OCI-LY3 (cell line): Measurements from ENCODE around the gene ZNF592.

Experiments used
- H2AFZ ChIP-seq: fragments of 200-600, 300-600 bp; shearing (Covaris generic); 2 replicates; pipeline ENCODE4 v1.6.0; 2014; ENCODE audit warnings: antibody characterized with exemption, low read depth, low read length
- H3K27ac ChIP-seq: fragments of 200-600, 300-600 bp; sonication (generic); 2 replicates; pipeline ENCODE4 v1.5.1; 2014; ENCODE audit warnings: mild to moderate bottlenecking, low read length, moderate library complexity, mixed read lengths
- H3K27me3 ChIP-seq: fragments of 200-600, 300-600 bp; sonication (generic); 2 replicates; pipeline ENCODE4 v1.6.1; 2014; ENCODE audit warnings: low read depth, low read length, mixed read lengths
- H3K36me3 ChIP-seq: fragments of 200-600, 300-600 bp; sonication (generic); replicated peaks from 2 replicates; pipeline ENCODE3; 2014; ENCODE audit warnings: low read depth, low read length, mixed read lengths
- H3K4me1 ChIP-seq: fragments of 300-600, 200-600 bp; sonication (generic); 2 replicates; pipeline ENCODE4 v1.6.1; 2014; ENCODE audit warnings: low read length, mixed read lengths
- H3K4me2 ChIP-seq: fragments of 200-600, 300-600 bp; sonication (generic); 2 replicates; pipeline ENCODE4 v1.6.1; 2014; ENCODE audit warnings: low read length, mixed read lengths
- H3K4me3 ChIP-seq: fragments of 300-600, 200-600 bp; sonication (generic); 2 replicates; pipeline ENCODE4 v1.5.1; 2014; ENCODE audit warnings: antibody characterized with exemption, mild to moderate bottlenecking, low read length, moderate library complexity
- H3K79me2 ChIP-seq: fragments of 300-600, 200-600 bp; shearing (Covaris generic); 2 replicates; pipeline ENCODE4 v1.6.1; 2014; ENCODE audit warnings: mild to moderate bottlenecking, low read length, mixed read lengths
- H3K9ac ChIP-seq: fragments of 300-600, 200-600 bp; shearing (Covaris generic); 2 replicates; pipeline ENCODE4 v1.6.0; 2014; ENCODE audit warnings: mild to moderate bottlenecking, low read length, moderate library complexity
- H3K9me3 ChIP-seq: fragments of 200-600, 300-600 bp; shearing (Covaris generic); 2 replicates; pipeline ENCODE4 v1.6.1; 2014; ENCODE audit warnings: low read length, mixed read lengths; ENCODE audit not compliant: insufficient read depth
- H4K20me1 ChIP-seq: fragments of 200-600, 300-600 bp; sonication (generic); 2 replicates; pipeline ENCODE4 v1.6.1; 2016; ENCODE audit warnings: low read length, mixed read lengths; ENCODE audit not compliant: insufficient read depth
- EZH2phosphoT487 ChIP-seq: fragments of 200-600 bp; shearing (Covaris generic); IDR thresholded peaks from 2 replicates; pipeline ENCODE4 v1.6.1; 2018; ENCODE audit warnings: antibody characterized with exemption, mixed run types, low read depth
- TF ChIP-seq, protein P1 (sequence below): fragments of 200-600, 300-600 bp; sonication (generic); IDR thresholded peaks from 2 replicates; pipeline ENCODE4 v1.5.1; 2014; ENCODE audit warnings: antibody characterized with exemption, low read length, low read depth

ZNF592 gene

DNA sequence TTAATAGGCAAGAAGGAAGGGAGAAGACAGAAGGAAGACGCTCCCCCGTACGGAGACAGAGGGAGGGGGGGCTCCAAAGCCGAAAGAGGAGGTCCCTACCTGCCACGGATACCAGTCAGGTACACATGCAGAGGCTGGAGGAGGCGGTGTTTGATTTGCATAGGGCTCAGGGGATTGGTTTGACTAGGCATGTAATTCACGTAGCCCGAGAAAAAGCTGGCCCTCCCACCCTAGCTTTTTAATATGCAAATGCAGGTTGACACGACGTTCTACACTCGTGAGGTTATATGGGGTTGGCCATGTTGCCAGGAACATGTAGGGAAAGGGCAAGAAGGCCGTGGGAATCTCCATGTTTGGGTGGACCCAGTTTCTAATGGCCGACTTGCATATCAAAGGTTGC is 29.8 kb downstream of the ZNF592 start:
- no peaks in the 10 kb centered on the region for H3K9me3 ChIP-seq
- peaks cover 13% of the 10 kb centered on the region for H3K4me1 ChIP-seq
- H3K27me3 ChIP-seq = no peaks in the 10 kb centered on the region
- H3K79me2 ChIP-seq = peaks cover 65% of the 10 kb centered on the region
- H3K9ac ChIP-seq = no peak overlapping the region
- no peak overlapping the region for H3K27ac ChIP-seq
- H3K4me2 ChIP-seq = no peak overlapping the region
- no peak overlapping the region for H2AFZ ChIP-seq
- peaks cover 23% of the 10 kb centered on the region for H3K36me3 ChIP-seq
- TF ChIP-seq, protein P1, sequence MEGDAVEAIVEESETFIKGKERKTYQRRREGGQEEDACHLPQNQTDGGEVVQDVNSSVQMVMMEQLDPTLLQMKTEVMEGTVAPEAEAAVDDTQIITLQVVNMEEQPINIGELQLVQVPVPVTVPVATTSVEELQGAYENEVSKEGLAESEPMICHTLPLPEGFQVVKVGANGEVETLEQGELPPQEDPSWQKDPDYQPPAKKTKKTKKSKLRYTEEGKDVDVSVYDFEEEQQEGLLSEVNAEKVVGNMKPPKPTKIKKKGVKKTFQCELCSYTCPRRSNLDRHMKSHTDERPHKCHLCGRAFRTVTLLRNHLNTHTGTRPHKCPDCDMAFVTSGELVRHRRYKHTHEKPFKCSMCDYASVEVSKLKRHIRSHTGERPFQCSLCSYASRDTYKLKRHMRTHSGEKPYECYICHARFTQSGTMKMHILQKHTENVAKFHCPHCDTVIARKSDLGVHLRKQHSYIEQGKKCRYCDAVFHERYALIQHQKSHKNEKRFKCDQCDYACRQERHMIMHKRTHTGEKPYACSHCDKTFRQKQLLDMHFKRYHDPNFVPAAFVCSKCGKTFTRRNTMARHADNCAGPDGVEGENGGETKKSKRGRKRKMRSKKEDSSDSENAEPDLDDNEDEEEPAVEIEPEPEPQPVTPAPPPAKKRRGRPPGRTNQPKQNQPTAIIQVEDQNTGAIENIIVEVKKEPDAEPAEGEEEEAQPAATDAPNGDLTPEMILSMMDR = no peak
- no peak for TF ChIP-seq EZH2phosphoT487
- H3K4me3 ChIP-seq = no peak overlapping the region
- peaks cover 23% of the 10 kb centered on the region for H4K20me1 ChIP-seq

DNA sequence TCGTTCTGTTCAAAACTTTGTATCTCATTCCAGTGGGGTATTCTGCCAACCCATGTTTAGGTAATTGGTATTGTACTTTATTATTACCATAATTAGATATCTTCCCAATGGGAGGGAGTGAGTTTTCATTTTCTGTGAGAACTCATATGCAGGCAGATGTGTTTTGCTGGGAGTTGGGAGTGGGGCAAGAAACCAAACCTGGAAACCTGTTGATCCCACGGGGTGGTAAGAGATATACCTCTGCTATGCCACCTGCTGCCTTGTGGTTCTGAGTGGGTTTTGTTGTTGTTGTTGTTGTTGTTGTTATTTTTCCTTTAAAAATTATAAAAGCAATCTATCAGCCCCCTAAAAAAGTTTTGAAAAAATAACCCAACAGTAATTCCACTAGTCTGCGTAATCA is 32.1 kb downstream of the ZNF592 start:
- H4K20me1 ChIP-seq = peaks cover 12% of the 10 kb centered on the region
- H3K27ac ChIP-seq = no peak overlapping the region
- peaks cover 38% of the 10 kb centered on the region for H3K36me3 ChIP-seq
- no peaks in the 10 kb centered on the region for H3K9me3 ChIP-seq
- no peak overlapping the region for H2AFZ ChIP-seq
- peaks cover 55% of the 10 kb centered on the region for H3K79me2 ChIP-seq
- no peak overlapping the region for H3K4me3 ChIP-seq
- no peaks in the 10 kb centered on the region for H3K27me3 ChIP-seq
- H3K9ac ChIP-seq = no peak overlapping the region
- no peaks in the 10 kb centered on the region for H3K4me1 ChIP-seq
- TF ChIP-seq, protein P1 = no peak
- TF ChIP-seq EZH2phosphoT487 = no peak
- no peak overlapping the region for H3K4me2 ChIP-seq

DNA sequence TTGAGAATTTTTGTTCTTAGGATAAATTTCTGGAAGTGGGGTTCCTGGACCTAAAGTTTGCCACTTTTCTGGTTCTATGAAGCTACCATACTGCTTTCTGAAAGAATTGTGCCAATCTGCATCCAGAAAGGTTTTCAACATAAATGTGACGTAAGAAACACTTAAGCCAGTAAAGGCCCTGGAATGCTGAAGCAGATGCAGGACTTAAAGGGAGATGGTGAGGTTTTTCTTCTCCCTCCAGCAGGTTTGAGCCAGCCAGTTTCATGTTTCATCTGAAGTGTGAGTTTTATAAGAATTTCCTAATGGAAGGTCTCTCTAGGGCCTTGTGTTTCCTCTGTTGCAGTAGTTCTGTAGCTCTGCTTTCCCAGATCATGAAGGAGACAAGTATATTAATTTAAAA is 33.1 kb downstream of the ZNF592 start:
- Histone ChIP-seq H3K4me3 (no peak overlapping the region), H3K79me2 (peaks cover 55% of the 10 kb centered on the region), H4K20me1 (peaks cover 13% of the 10 kb centered on the region), H3K27me3 (no peaks in the 10 kb centered on the region), H3K4me2 (no peak overlapping the region), H3K27ac (no peak overlapping the region), H2AFZ (no peak overlapping the region), H3K9me3 (no peaks in the 10 kb centered on the region), H3K4me1 (no peaks in the 10 kb centered on the region), H3K9ac (no peak overlapping the region), H3K36me3 (peaks cover 39% of the 10 kb centered on the region)
- TF ChIP-seq, protein P1 = no peak

DNA sequence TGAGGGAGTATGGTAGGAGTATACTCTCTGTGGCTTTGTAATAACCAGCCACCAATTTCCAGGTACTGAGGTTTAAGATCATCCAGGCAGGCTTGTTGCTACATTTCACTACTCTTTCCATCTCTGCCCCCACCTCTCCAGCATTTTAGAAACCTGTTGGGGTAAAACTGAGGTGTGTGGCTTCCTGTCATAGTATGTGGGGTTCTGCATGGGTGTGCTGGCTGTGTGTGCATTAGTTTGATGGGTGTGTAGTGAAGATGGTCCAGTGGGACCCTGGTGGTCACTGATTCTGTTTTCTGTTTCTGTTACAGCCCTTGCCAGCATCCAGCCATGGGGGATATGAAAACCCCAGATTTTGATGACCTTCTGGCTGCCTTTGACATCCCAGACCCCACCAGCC is 34.0 kb downstream of the ZNF592 start:
- no peak for TF ChIP-seq EZH2phosphoT487
- TF ChIP-seq, protein P1 = no peak
- peaks cover 39% of the 10 kb centered on the region for H3K36me3 ChIP-seq
- no peak overlapping the region for H3K4me2 ChIP-seq
- H3K27me3 ChIP-seq = no peaks in the 10 kb centered on the region
- no peaks in the 10 kb centered on the region for H3K9me3 ChIP-seq
- peaks cover 55% of the 10 kb centered on the region for H3K79me2 ChIP-seq
- no peak overlapping the region for H3K4me3 ChIP-seq
- H4K20me1 ChIP-seq = peaks cover 16% of the 10 kb centered on the region
- no peak overlapping the region for H3K27ac ChIP-seq
- H3K9ac ChIP-seq = no peak overlapping the region
- no peaks in the 10 kb centered on the region for H3K4me1 ChIP-seq
- H2AFZ ChIP-seq = no peak overlapping the region
